Stimulated activated naive CD8-positive, alpha-beta T cell treated with anti-CD3 and anti-CD28 coated beads, Interleukin-15, Interleukin-2, amounts not matched to agents 100 U/mL and 50 U/mL, for 24 hours (primary cell): ENCODE data around the gene BAD.

Experiments
- ATAC-seq: fragments of 150-1000 bp; cut with Tn5 transposase; one replicate; pipeline ENCODE4 v1.10.0; 2021
- DNase-seq: peaks from one replicate; pipeline ENCODE4 v3.0.0; 2021

Gene BAD

GRCh38 chr11:64229090-64229743 lies 55.2 kb downstream of the BAD start:
- DNase-seq: no peak
- ATAC-seq: no peak

GRCh38 chr11:64227405-64227956 lies 57.0 kb downstream of the BAD start:
- no peak for ATAC-seq
- DNase-seq: no peak

GRCh38 chr11:64226507-64227051 lies 57.9 kb downstream of the BAD start:
- DNase-seq: peak; percentile 77
- peak; percentile 61 for ATAC-seq

GRCh38 chr11:64225608-64226506 lies 58.6 kb downstream of the BAD start, which contains the start of the genes NUDT22 and TRPT1:
Gene NUDT22, plus strand, starts transcription at chr11:64226274. Its CDS starts 379 bp downstream, at chr11:64226653.
Gene TRPT1, minus strand, starts transcription at chr11:64226186. Its CDS starts 326 bp downstream, at chr11:64225860.
- DNase-seq (peak; percentile 97), ATAC-seq (peak; percentile 76)

GRCh38 chr11:64224891-64225607 lies 59.4 kb downstream of the BAD start:
- DNase-seq (no peak), ATAC-seq (no peak)

- DNase-seq (no peak), ATAC-seq (no peak)
Observed at GRCh38 chr11:64224151-64224890, 60.1 kb downstream of the BAD start.

GRCh38 chr11:64223001-64223651 lies 61.3 kb downstream of the BAD start:
- ATAC-seq (no peak), DNase-seq (no peak)

- ATAC-seq (no peak), DNase-seq (no peak)
Observed at GRCh38 chr11:64222651-64223000, 61.8 kb downstream of the BAD start.

GRCh38 chr11:64220798-64221197 lies 63.7 kb downstream of the BAD start:
- ATAC-seq: no peak

GRCh38 chr11:64220271-64220670 lies 64.2 kb downstream of the BAD start:
- DNase-seq (no peak), ATAC-seq (no peak)

More at GRCh38 chr11:64220798-64221197, 63.7 kb downstream of the BAD start:
- DNase-seq: no peak
